Measurements from ENCODE around the gene TIGD1. TPM values are rescaled to one million over a fixed set of nuclear protein-coding genes. Genes with fewer than 3 reads are reported as not detected.

TIGD1 gene
- polyA plus RNA-seq, 1 donor (not counting 4 experiments of a cell fraction or from before 2014, with no cell fraction given), result 2.3 TPM

GRCh38 chr2:232506709-232507108 is 43.6 kb downstream of the TIGD1 start:
- no peaks in the 10 kb centered on the region for H4K20me1 ChIP-seq (ENCODE audit: control insufficient read depth, extremely low read depth, insufficient read depth, low read length)
- no peaks in the 10 kb centered on the region for H3K36me3 ChIP-seq (ENCODE audit: control insufficient read depth in 2 of 2, extremely low read depth in 1 of 2, insufficient read depth in 2 of 2, low read length in 2 of 2)
- dilution Hi-C loops (cut with MboI; ENCODE audit: extremely low pct_ligation_motif_present, low sequenced_read_pairs), result no loop called here
- no peak for FAIRE-seq
- H3K4me3 ChIP-seq (ENCODE audit: control insufficient read depth in 2 of 3, extremely low read depth in 1 of 3, insufficient read depth in 2 of 3, low read depth in 1 of 3, low read length in 3 of 3), result no peak overlapping the region
- H3K27me3 ChIP-seq (ENCODE audit: control insufficient read depth, extremely low read depth, insufficient read depth, low read length), result peaks cover 36% of the 10 kb centered on the region
- H3K9ac ChIP-seq (ENCODE audit: control insufficient read depth, extremely low read depth, insufficient read depth, low read length), result no peak overlapping the region
- no peaks in the 10 kb centered on the region for H3K9me1 ChIP-seq (ENCODE audit: control insufficient read depth, extremely low read depth, insufficient read depth, low read length)
- no peaks in the 10 kb centered on the region for H3K9me3 ChIP-seq (ENCODE audit: control insufficient read depth, low read depth, low read length)
- H2AFZ ChIP-seq (ENCODE audit: control insufficient read depth, low read length), result no peak overlapping the region
- TF ChIP-seq CTCF (optimal IDR thresholded peaks at IDR 0.05 in 1 of 3, IDR thresholded peaks at IDR 0.05 in 1 of 3, conservative IDR thresholded peaks at IDR 0.05 in 1 of 3; ENCODE audit: extremely low read depth in 1 of 3, insufficient read depth in 2 of 3, low read length in 3 of 3) (no peak), EZH2 (IDR thresholded peaks at IDR 0.05; ENCODE audit: low read length) (no peak)
- no peak overlapping the region for H3K27ac ChIP-seq (ENCODE audit: control insufficient read depth, insufficient read depth, low read length)
- no peak for DNase-seq (ENCODE audit: low read depth, low spot score)
- H3K4me1 ChIP-seq (ENCODE audit: control insufficient read depth, extremely low read depth, insufficient read depth, low read length), result no peaks in the 10 kb centered on the region
- no peak overlapping the region for H3K4me2 ChIP-seq (ENCODE audit: control insufficient read depth, extremely low read depth, insufficient read depth, low read depth, low read length)
- no peaks in the 10 kb centered on the region for H3K79me2 ChIP-seq (ENCODE audit: control insufficient read depth, insufficient read depth, low read length)

- Histone ChIP-seq H3K9me3 (ENCODE audit: control insufficient read depth, low read depth, low read length) (no peaks in the 10 kb centered on the region), H3K9ac (ENCODE audit: control insufficient read depth, extremely low read depth, insufficient read depth, low read length) (no peak overlapping the region), H3K4me1 (ENCODE audit: control insufficient read depth, extremely low read depth, insufficient read depth, low read length) (no peaks in the 10 kb centered on the region), H3K36me3 (ENCODE audit: control insufficient read depth in 2 of 2, extremely low read depth in 1 of 2, insufficient read depth in 2 of 2, low read length in 2 of 2) (no peaks in the 10 kb centered on the region), H3K27ac (ENCODE audit: control insufficient read depth, insufficient read depth, low read length) (no peak overlapping the region), H3K27me3 (ENCODE audit: control insufficient read depth, extremely low read depth, insufficient read depth, low read length) (peaks cover 38% of the 10 kb centered on the region), H3K9me1 (ENCODE audit: control insufficient read depth, extremely low read depth, insufficient read depth, low read length) (no peaks in the 10 kb centered on the region), H3K79me2 (ENCODE audit: control insufficient read depth, insufficient read depth, low read length) (no peaks in the 10 kb centered on the region), H3K4me2 (ENCODE audit: control insufficient read depth, extremely low read depth, insufficient read depth, low read depth, low read length) (no peak overlapping the region), H4K20me1 (ENCODE audit: control insufficient read depth, extremely low read depth, insufficient read depth, low read length) (no peaks in the 10 kb centered on the region), H3K4me3 (ENCODE audit: control insufficient read depth in 2 of 3, extremely low read depth in 1 of 3, insufficient read depth in 2 of 3, low read depth in 1 of 3, low read length in 3 of 3) (no peak overlapping the region), H2AFZ (ENCODE audit: control insufficient read depth, low read length) (no peak overlapping the region)
- FAIRE-seq (no peak), DNase-seq (ENCODE audit: low read depth, low spot score) (no peak)
- TF ChIP-seq CTCF (optimal IDR thresholded peaks at IDR 0.05 in 1 of 3, IDR thresholded peaks at IDR 0.05 in 1 of 3, conservative IDR thresholded peaks at IDR 0.05 in 1 of 3; ENCODE audit: extremely low read depth in 1 of 3, insufficient read depth in 2 of 3, low read length in 3 of 3), result no peak
- TF ChIP-seq EZH2 (IDR thresholded peaks at IDR 0.05; ENCODE audit: low read length), result no peak
- dilution Hi-C loops (cut with MboI; ENCODE audit: extremely low pct_ligation_motif_present, low sequenced_read_pairs), result no loop called here
Measured at GRCh38 chr2:232505856-232506255, 44.5 kb downstream of the TIGD1 start.

Data from keratinocyte (primary cell).